Ovary (tissue), 9 donors: Measurements from ENCODE around the gene ACCS. TPM values are rescaled to one million over a fixed set of nuclear protein-coding genes. Genes with fewer than 3 reads are reported as not detected.
A peak's percentile ranks its signal among the peaks of the same experiment; 100 is the strongest.

Experiments
- DNase-seq, 5 donors: peaks; one replicate each; pipeline ENCODE4 v3.0.0-alpha.2; 2019 to 2020
- H3K27ac ChIP-seq, 2 donors: fragments of 200-600 bp; one replicate each; pipeline versions ENCODE4 v1.5.1 to v1.8.0; 2019 to 2022
- H3K27me3 ChIP-seq: fragments of 200-600 bp; one replicate; pipeline ENCODE4 v1.8.0; 2022
- H3K36me3 ChIP-seq: fragments of 200-600 bp; sonication (generic); one replicate; pipeline ENCODE4 v1.5.1; 2019
- H3K4me1 ChIP-seq: one replicate; pipeline ENCODE4 v1.8.1; 2013; ENCODE audit warnings: mild to moderate bottlenecking, moderate library complexity; ENCODE audit not compliant: insufficient read depth
- H3K4me3 ChIP-seq: fragments of 200-600 bp; sonication (generic); one replicate; pipeline ENCODE4 v1.5.1; 2017
- H3K9me3 ChIP-seq, 2 donors: fragments of 200-600 bp in 1 of 2; sonication (generic) in 1 of 2; one replicate each; pipeline versions ENCODE4 v1.5.1 to v1.8.1; 2013 to 2019; ENCODE audit warnings: mild to moderate bottlenecking in 1 of 2, moderate library complexity in 1 of 2
- CTCF ChIP-seq, 3 donors: fragments of 450-650 bp in 2 of 3; fragments of 200-600 bp in 1 of 3; IDR thresholded peaks; one replicate each; pipeline versions ENCODE4 v1.5.1 to v1.8.0; 2016 to 2022; ENCODE audit warnings: antibody characterized with exemption in 3 of 3, mild to moderate bottlenecking in 1 of 3
- EP300 ChIP-seq: sonication (generic); formaldehyde crosslinking; IDR thresholded peaks from one replicate; pipeline ENCODE4 v1.6.1; 2017; ENCODE audit warnings: antibody characterized with exemption
- POLR2A ChIP-seq: fragments of 450-650 bp; IDR thresholded peaks from one replicate; pipeline ENCODE4 v1.6.1; 2017; ENCODE audit warnings: antibody characterized with exemption, mild to moderate bottlenecking, moderate library complexity
- WGBS, 3 donors: extraction: QIAGEN DNeasy Blood & Tissue Kit in 1 of 3; methylation state at CpG; one replicate each; pipeline versions ENCODE4 v1.1.5 to v1.1.7; 2013 to 2017; 5-methylcytosine and 5-hydroxymethylcytosine counted together
- intact Hi-C, 4 donors: fragments of 100-400 bp; cut with DNase I; formaldehyde crosslinking; loops; one replicate each; pipeline versions ENCODE4 v1.11.0 to v1.15.1; 2022 to 2023
- polyA plus RNA-seq, 2 donors: library from polyadenylated mRNA; stranded (reverse); fragments of 200-250 nt in 1 of 2; fragments of 350-450 nt in 1 of 2; fragmentation: Illumina TruSeq in 1 of 2; extraction: RNeasy Lipid Tissue Mini Kit (QIAGEN cat#74804) in 1 of 2; gene quantifications; one replicate each; pipeline ENCODE4 v1.2.3, GENCODE V29; 2013 to 2014
- total RNA-seq, 7 donors: library from RNA; depleted of rRNA in 2 of 7; stranded (reverse); fragments of >200 nt in 2 of 7; fragmentation: NEBNext Ultra II Directional in 3 of 7; extraction: Animal tissue kit (Norgen Biotek cat#: 25700) in 3 of 7; gene quantifications; one replicate each; pipeline versions ENCODE4 v1.1.0 to v1.2.4, GENCODE V29; 2016 to 2023
- donor health status: DM: no; HTN: no; CAD: no; lungs with moderate emphysema.
- donor health status: DM: no; HTN: no; CAD: no.
- donor health status: Bipolar disorder and iron deficiency.
- donor health status: DM: yes; HTN: yes; CAD: no.
- donor health status: DM: no; HTN: no; CAD: no.
- donor health status: DM: yes; HTN: yes; CAD: no.

Gene ACCS
- total and polyA plus RNA-seq, 9 donors = 11.2 to 39.8 (median 26.4) TPM

GRCh38 chr11:44028816-44029506 lies 37.1 kb upstream of the ACCS start:
- peak overlapping the region; percentile 22 to 97 for H3K27ac ChIP-seq
- H3K4me3 ChIP-seq = no peak overlapping the region
- TF ChIP-seq POLR2A = no peak
- TF ChIP-seq CTCF (IDR thresholded peaks at IDR 0.05) = no peak
- H3K9me3 ChIP-seq = no peaks in the 10 kb centered on the region
- 89 to 92% (median 92%) methylated on average over 3 of the region's 3 CpGs for WGBS, 3 donors
- H3K36me3 ChIP-seq = no peaks in the 10 kb centered on the region
- no peaks in the 10 kb centered on the region for H3K27me3 ChIP-seq
- no peak for DNase-seq
- intact Hi-C loops = loop anchor here in 1 of 4 donors (5.0 kb wide), 1 partner anchor 37 kb away; no protein-coding TSS in a partner anchor
- H3K4me1 ChIP-seq = peaks cover 19% of the 10 kb centered on the region

- TF ChIP-seq CTCF (IDR thresholded peaks at IDR 0.05) = no peak
- no peak for TF ChIP-seq EP300
- TF ChIP-seq POLR2A = no peak
- Histone ChIP-seq H3K36me3 (no peaks in the 10 kb centered on the region), H3K27ac (peak overlapping the region; percentile 22 to 97), H3K27me3 (no peaks in the 10 kb centered on the region), H3K4me3 (no peak overlapping the region), H3K4me1 (peaks cover 19% of the 10 kb centered on the region), H3K9me3 (no peaks in the 10 kb centered on the region)
- 84 to 95% (median 85%) methylated on average over 1 of the region's 1 CpG for WGBS, 3 donors
- DNase-seq = no peak
- intact Hi-C loops = loop anchor here in 1 of 4 donors (5.0 kb wide), 1 partner anchor 37 kb away; no protein-coding TSS in a partner anchor
Observed at GRCh38 chr11:44029507-44029845, 36.6 kb upstream of the ACCS start.

- TF ChIP-seq CTCF (IDR thresholded peaks at IDR 0.05) (no peak), POLR2A (no peak), EP300 (peak; percentile 80)
- intact Hi-C loops = loop anchor here (5.0 to 10.0 kb wide), 5 partner anchors 38 to 485 kb away; partner anchors contain the start of gene C11orf96 (in 1 of the 4)
- H3K4me3 ChIP-seq = no peak overlapping the region
- H3K27me3 ChIP-seq = no peaks in the 10 kb centered on the region
- peak overlapping the region; percentile 70 to 97 for H3K27ac ChIP-seq
- peak; percentile 76 to 89 (median 79) for DNase-seq
- no peaks in the 10 kb centered on the region for H3K9me3 ChIP-seq
- 1 to 3% (median 2%) methylated on average over 5 of the region's 5 CpGs for WGBS, 3 donors
- H3K36me3 ChIP-seq = no peaks in the 10 kb centered on the region
- peaks cover 19% of the 10 kb centered on the region for H3K4me1 ChIP-seq
Observed at GRCh38 chr11:44029977-44030911, 35.8 kb upstream of the ACCS start.

- H3K4me3 ChIP-seq = no peak overlapping the region
- WGBS, 3 donors = 40 to 51% (median 46%) methylated on average over 5 of the region's 5 CpGs
- TF ChIP-seq CTCF (IDR thresholded peaks at IDR 0.05) (peak in 1 of 3 donors; percentile 7), EP300 (no peak), POLR2A (no peak)
- intact Hi-C loops = loop anchor here (5.0 to 10.0 kb wide), 4 partner anchors 44 to 486 kb away; partner anchors contain the start of gene C11orf96 (in 1 of the 4)
- no peaks in the 10 kb centered on the region for H3K36me3 ChIP-seq
- H3K27me3 ChIP-seq = no peaks in the 10 kb centered on the region
- no peak for DNase-seq
- peak overlapping the region; percentile 70 to 97 for H3K27ac ChIP-seq
- peaks cover 19% of the 10 kb centered on the region for H3K4me1 ChIP-seq
- no peaks in the 10 kb centered on the region for H3K9me3 ChIP-seq
Observed at GRCh38 chr11:44030996-44031395, 35.1 kb upstream of the ACCS start.
